Endothelial cell of umbilical vein (primary cell): ENCODE results near the gene GRID2. TPM values are rescaled to one million over a fixed set of nuclear protein-coding genes. Genes with fewer than 3 reads are reported as not detected.

ENCODE experiments used
- BruUV-seq: library from RNA; stranded (reverse); fragments of 400-500 nt; replicated peaks from 2 replicates; lab custom pipeline; 2021; lab: Mats Ljungman, UMichigan
- CTCF ChIA-PET: fragments of 300-600, 350-600 bp; sonication (Branson Sonifier 250); formaldehyde crosslinking; loops from one replicate; lab custom pipeline; 2021; ENCODE audit warnings: antibody characterized with exemption, inconsistent platforms; lab: Charles Lee
- POLR2A ChIA-PET: fragments of 300-600, 350-600 bp; sonication (Branson Sonifier 250); formaldehyde crosslinking; loops from one replicate; lab custom pipeline; 2021; ENCODE audit warnings: antibody characterized with exemption, inconsistent platforms; lab: Charles Lee
- DNase-seq: peaks from one replicate; pipeline ENCODE4 v3.0.0-alpha.2; 2011; ENCODE audit warnings: low read depth, low spot score
- FAIRE-seq: peaks from 2 replicates; lab custom pipeline; 2011; peaks lifted over from hg19 to GRCh38; lab: Jason Lieb, UNC
- H2AFZ ChIP-seq: 2 replicates; pipeline ENCODE4 v1.6.0; 2012; ENCODE audit warnings: low read depth, low read length, control low read depth, inconsistent platforms
- H3K27ac ChIP-seq: 2 replicates; pipeline ENCODE4 v1.5.1; 2011; ENCODE audit warnings: low read depth, mild to moderate bottlenecking, control low read depth, low read length, moderate library complexity; ENCODE audit not compliant: insufficient read depth
- H3K27me3 ChIP-seq, 2 experiments: 2 replicates each; pipeline versions ENCODE4 v1.6.0 to v1.6.1; 2011; ENCODE audit warnings: low read length in 2 of 2, mixed read lengths in 1 of 2; ENCODE audit not compliant: control insufficient read depth in 2 of 2, insufficient read depth in 2 of 2
- H3K36me3 ChIP-seq, 2 experiments: 2 replicates in 1 of 2; 3 replicates in 1 of 2; pipeline ENCODE4 v1.5.1; 2011; ENCODE audit warnings: low read length in 2 of 2, mild to moderate bottlenecking in 1 of 2, moderate library complexity in 1 of 2; ENCODE audit not compliant: control insufficient read depth in 2 of 2, insufficient read depth in 2 of 2; ENCODE audit errors: extremely low read depth in 1 of 2
- H3K4me1 ChIP-seq: 3 replicates; pipeline ENCODE4 v1.5.1; 2011; ENCODE audit warnings: mild to moderate bottlenecking, low read length; ENCODE audit not compliant: control insufficient read depth, insufficient read depth; ENCODE audit errors: extremely low read depth
- H3K4me2 ChIP-seq: 2 replicates; pipeline ENCODE4 v1.6.1; 2011; ENCODE audit warnings: low read length, control low read depth, mixed read lengths; ENCODE audit not compliant: insufficient read depth
- H3K4me3 ChIP-seq, 3 experiments: fragments of 200-600 bp in 1 of 3; sonication (generic), shearing (Covaris generic) in 1 of 3; replicated peaks in 1 of 3; 2 replicates each; pipeline ENCODE4 v1.5.1; 2011 to 2016; ENCODE audit warnings: control low read depth in 3 of 3, low read length in 3 of 3, mild to moderate bottlenecking in 2 of 3, inconsistent platforms in 1 of 3, low read depth in 1 of 3, moderate library complexity in 1 of 3; ENCODE audit not compliant: insufficient read depth in 1 of 3
- H3K79me2 ChIP-seq: 2 replicates; pipeline ENCODE4 v1.6.0; 2012; ENCODE audit warnings: low read length, inconsistent platforms; ENCODE audit not compliant: control insufficient read depth, insufficient read depth
- H3K9ac ChIP-seq: replicated peaks from 2 replicates; pipeline ENCODE3; 2011; ENCODE audit warnings: low read length, control low read depth; ENCODE audit not compliant: insufficient read depth; ENCODE audit errors: extremely low read depth
- H3K9me1 ChIP-seq: replicated peaks from 3 replicates; pipeline ENCODE4 v1.6.0; 2011; ENCODE audit warnings: mild to moderate bottlenecking, low read length; ENCODE audit not compliant: control insufficient read depth, insufficient read depth; ENCODE audit errors: extremely low read depth
- H3K9me3 ChIP-seq: replicated peaks from 2 replicates; pipeline ENCODE4 v1.5.1; 2012; ENCODE audit warnings: low read length, inconsistent platforms; ENCODE audit not compliant: control insufficient read depth, insufficient read depth
- H4K20me1 ChIP-seq: replicated peaks from 2 replicates; pipeline ENCODE3; 2011; ENCODE audit warnings: mild to moderate bottlenecking, low read length; ENCODE audit not compliant: control insufficient read depth, insufficient read depth; ENCODE audit errors: extremely low read depth
- EZH2 ChIP-seq: IDR thresholded peaks from 2 replicates; pipeline ENCODE4 v1.6.1; 2012; ENCODE audit warnings: borderline replicate concordance, low read depth, mild to moderate bottlenecking, moderate library complexity, low read length, inconsistent platforms; ENCODE audit not compliant: severe bottlenecking
- FOS ChIP-seq: IDR thresholded peaks from 2 replicates; pipeline ENCODE4 v1.6.1; 2011; ENCODE audit warnings: mild to moderate bottlenecking, low read length, moderate library complexity, borderline replicate concordance; ENCODE audit not compliant: insufficient read depth
- GATA2 ChIP-seq: IDR thresholded peaks from 2 replicates; pipeline ENCODE4 v1.7.0; 2011; ENCODE audit warnings: low read depth, mild to moderate bottlenecking, moderate library complexity, mixed read lengths, low read length; ENCODE audit not compliant: insufficient read length, insufficient read depth
- JUN ChIP-seq: IDR thresholded peaks from 2 replicates; pipeline ENCODE4 v1.6.1; 2011; ENCODE audit warnings: borderline replicate concordance, low read depth; ENCODE audit not compliant: insufficient read length, insufficient read depth
- MYC ChIP-seq: IDR thresholded peaks from one replicate; pipeline ENCODE4 v1.6.1; 2011; ENCODE audit warnings: mild to moderate bottlenecking, low read depth, low read length
- POLR2A ChIP-seq: IDR thresholded peaks from 2 replicates; pipeline ENCODE4 v1.6.1; 2012; ENCODE audit warnings: low read depth, mild to moderate bottlenecking, control low read depth, low read length
- POLR2AphosphoS5 ChIP-seq: IDR thresholded peaks from 2 replicates; pipeline ENCODE4 v1.6.1; 2012; ENCODE audit warnings: low read depth, mild to moderate bottlenecking, control low read depth, low read length, moderate library complexity; ENCODE audit not compliant: insufficient read depth
- dilution Hi-C: fragments of 300-500 bp; cut with MboI; formaldehyde crosslinking; loops from one replicate; pipeline ENCODE4 v1.15.0; 2019; ENCODE audit warnings: low sequenced_read_pairs; ENCODE audit not compliant: extremely low pct_ligation_motif_present
- intact Hi-C: fragments of 100-400 bp; cut with micrococcal nuclease; formaldehyde crosslinking; loops from one replicate; pipeline ENCODE4 v1.10.0; 2022
- polyA plus RNA-seq, 4 experiments: library from polyadenylated mRNA; depleted of rRNA in 3 of 4; stranded (reverse) in 3 of 4; unstranded in 1 of 4; fragments of >200 nt; gene quantifications; 2 replicates each; pipeline versions ENCODE4 v1.2.1 to v1.2.3, GENCODE V29; 2011 to 2012; ENCODE audit warnings: missing spikeins in 1 of 4
- total RNA-seq: library from RNA; stranded (reverse); gene quantifications from 2 replicates; pipeline ENCODE4 v1.2.3, GENCODE V29; 2021
- TF ChIP-seq, protein P1 (sequence below), 2 donors: IDR thresholded peaks; 1 replicate in 1 of 2; 2 replicates in 1 of 2; pipeline ENCODE4 v1.5.1; 2011; ENCODE audit warnings: low read length in 2 of 2, mild to moderate bottlenecking in 2 of 2, moderate library complexity in 2 of 2, control low read depth in 1 of 2, inconsistent platforms in 1 of 2, low read depth in 1 of 2; ENCODE audit not compliant: insufficient read depth in 1 of 2; ENCODE audit errors: extremely low read depth in 1 of 2
- TF ChIP-seq, protein P2 (sequence below): IDR thresholded peaks from 2 replicates; pipeline ENCODE4 v1.6.1; 2011; ENCODE audit not compliant: insufficient read depth, insufficient read length

GRID2 gene
- total and polyA plus RNA-seq, 2 donors (not counting 3 experiments of a cell fraction or from before 2014, with no cell fraction given): not detected

DNA sequence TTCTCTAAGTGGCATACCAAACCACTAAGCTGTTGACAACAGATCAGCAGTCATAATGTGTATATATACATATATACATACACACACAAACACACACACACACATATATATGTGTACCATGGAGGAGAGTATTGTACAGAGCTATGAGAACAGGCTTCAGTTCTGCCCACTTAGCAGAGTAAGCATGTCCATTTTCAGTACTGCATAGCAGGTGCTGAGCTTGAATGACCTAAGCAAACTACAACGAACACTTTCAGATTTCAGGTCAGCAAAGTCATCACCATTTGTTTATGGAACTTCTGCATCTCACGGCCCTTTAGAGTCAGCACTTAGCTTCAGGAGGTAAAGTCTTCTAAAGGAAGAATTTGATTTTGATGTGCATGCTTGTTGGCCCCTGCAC lies 789.0 kb downstream of the GRID2 start:
- no peaks in the 10 kb centered on the region for H3K27me3 ChIP-seq
- no TSS peak for BruUV-seq
- TF ChIP-seq JUN (no peak), POLR2AphosphoS5 (no peak), MYC (no peak), FOS (no peak), EZH2 (no peak), POLR2A (no peak), GATA2 (no peak)
- TF ChIP-seq, protein P1, sequence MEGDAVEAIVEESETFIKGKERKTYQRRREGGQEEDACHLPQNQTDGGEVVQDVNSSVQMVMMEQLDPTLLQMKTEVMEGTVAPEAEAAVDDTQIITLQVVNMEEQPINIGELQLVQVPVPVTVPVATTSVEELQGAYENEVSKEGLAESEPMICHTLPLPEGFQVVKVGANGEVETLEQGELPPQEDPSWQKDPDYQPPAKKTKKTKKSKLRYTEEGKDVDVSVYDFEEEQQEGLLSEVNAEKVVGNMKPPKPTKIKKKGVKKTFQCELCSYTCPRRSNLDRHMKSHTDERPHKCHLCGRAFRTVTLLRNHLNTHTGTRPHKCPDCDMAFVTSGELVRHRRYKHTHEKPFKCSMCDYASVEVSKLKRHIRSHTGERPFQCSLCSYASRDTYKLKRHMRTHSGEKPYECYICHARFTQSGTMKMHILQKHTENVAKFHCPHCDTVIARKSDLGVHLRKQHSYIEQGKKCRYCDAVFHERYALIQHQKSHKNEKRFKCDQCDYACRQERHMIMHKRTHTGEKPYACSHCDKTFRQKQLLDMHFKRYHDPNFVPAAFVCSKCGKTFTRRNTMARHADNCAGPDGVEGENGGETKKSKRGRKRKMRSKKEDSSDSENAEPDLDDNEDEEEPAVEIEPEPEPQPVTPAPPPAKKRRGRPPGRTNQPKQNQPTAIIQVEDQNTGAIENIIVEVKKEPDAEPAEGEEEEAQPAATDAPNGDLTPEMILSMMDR (IDR thresholded peaks at IDR 0.05; ENCODE audit: extremely low read depth in 1 of 2, insufficient read depth in 1 of 2, low read depth in 1 of 2, low read length in 2 of 2): no peak
- TF ChIP-seq, protein P2, sequence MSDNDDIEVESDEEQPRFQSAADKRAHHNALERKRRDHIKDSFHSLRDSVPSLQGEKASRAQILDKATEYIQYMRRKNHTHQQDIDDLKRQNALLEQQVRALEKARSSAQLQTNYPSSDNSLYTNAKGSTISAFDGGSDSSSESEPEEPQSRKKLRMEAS: no peak
- no peaks in the 10 kb centered on the region for H3K4me1 ChIP-seq
- intact Hi-C loops: no loop called here
- no peaks in the 10 kb centered on the region for H3K9me3 ChIP-seq
- H3K9me1 ChIP-seq: no peaks in the 10 kb centered on the region
- no peak overlapping the region for H2AFZ ChIP-seq
- ChIA-PET POLR2A (no interaction called here), CTCF (interaction anchor here (1.7 kb wide), 1 partner anchor 11 kb away, joined by 5 read pairs; no protein-coding TSS in a partner anchor)
- FAIRE-seq (no peak), DNase-seq (no peak)
- no peaks in the 10 kb centered on the region for H3K79me2 ChIP-seq
- H3K9ac ChIP-seq: no peak overlapping the region
- no peaks in the 10 kb centered on the region for H3K36me3 ChIP-seq
- H3K4me2 ChIP-seq: no peak overlapping the region
- H3K4me3 ChIP-seq: no peak overlapping the region
- dilution Hi-C loops: no loop called here
- H4K20me1 ChIP-seq: no peaks in the 10 kb centered on the region
- H3K27ac ChIP-seq: no peak overlapping the region
